OCI-LY1 (cell line): Measurements from ENCODE around the gene FAM222B.

Source experiments
- H2AFZ ChIP-seq: fragments of 200-600 bp; sonication (generic), shearing (Covaris generic); 2 replicates; pipeline ENCODE4 v1.6.0; 2014; ENCODE audit warnings: antibody characterized with exemption, mild to moderate bottlenecking, low read length
- H3F3A ChIP-seq: fragments of 200-600 bp; sonication (generic), shearing (Covaris generic); 2 replicates; pipeline ENCODE4 v1.6.0; 2014; ENCODE audit warnings: mild to moderate bottlenecking, antibody characterized with exemption, low read length, moderate library complexity; ENCODE audit not compliant: insufficient read depth
- H3K27ac ChIP-seq: fragments of 200-600 bp; sonication (generic); 2 replicates; pipeline ENCODE4 v1.5.1; 2014; ENCODE audit warnings: low read length, mixed run types, mild to moderate bottlenecking, low read depth; ENCODE audit not compliant: poor library complexity, severe bottlenecking
- H3K27me3 ChIP-seq: fragments of 200-600 bp; sonication (generic); 2 replicates; pipeline ENCODE4 v1.6.0; 2014; ENCODE audit warnings: antibody characterized with exemption, mild to moderate bottlenecking, low read length, moderate library complexity; ENCODE audit not compliant: insufficient read depth
- H3K36me3 ChIP-seq: fragments of 200-600 bp; sonication (generic); 2 replicates; pipeline ENCODE4 v1.6.1; 2014; ENCODE audit warnings: mild to moderate bottlenecking, antibody characterized with exemption, low read length, moderate library complexity, mixed read lengths; ENCODE audit not compliant: insufficient read depth
- H3K4me1 ChIP-seq: fragments of 200-600 bp; sonication (generic); 2 replicates; pipeline ENCODE4 v1.5.1; 2014; ENCODE audit warnings: mild to moderate bottlenecking, low read length, moderate library complexity; ENCODE audit not compliant: insufficient read depth, severe bottlenecking
- H3K4me2 ChIP-seq: fragments of 200-600 bp; sonication (generic), shearing (Covaris generic); 2 replicates; pipeline ENCODE4 v1.6.1; 2014; ENCODE audit warnings: low read length
- H3K4me3 ChIP-seq: fragments of 200-600 bp; sonication (generic); 2 replicates; pipeline ENCODE4 v1.5.1; 2014; ENCODE audit warnings: low read length, low read depth, mild to moderate bottlenecking, mixed read lengths; ENCODE audit not compliant: poor library complexity, severe bottlenecking
- H3K79me2 ChIP-seq: fragments of 200-600 bp; shearing (Covaris generic); 2 replicates; pipeline ENCODE4 v1.6.1; 2016; ENCODE audit warnings: mixed run types, low read length, mixed read lengths; ENCODE audit not compliant: insufficient read depth
- H3K9ac ChIP-seq: fragments of 200-600 bp; sonication (generic), shearing (Covaris generic); 2 replicates; pipeline ENCODE4 v1.6.1; 2014; ENCODE audit warnings: mild to moderate bottlenecking, low read length, mixed read lengths
- H3K9me2 ChIP-seq: fragments of 200-600 bp; sonication (generic), shearing (Covaris generic); 2 replicates; pipeline ENCODE4 v1.6.1; 2014; ENCODE audit warnings: low read depth, mild to moderate bottlenecking, low read length, mixed read lengths
- H3K9me3 ChIP-seq: fragments of 200-600 bp; shearing (Covaris generic); 2 replicates; pipeline ENCODE4 v1.6.1; 2014; ENCODE audit warnings: low read length, mixed read lengths
- H4K20me1 ChIP-seq: fragments of 200-600 bp; sonication (generic), shearing (Covaris generic); 2 replicates; pipeline ENCODE4 v1.6.0; 2016; ENCODE audit warnings: mild to moderate bottlenecking, low read length; ENCODE audit not compliant: insufficient read depth
- EZH2 ChIP-seq: fragments of 200-600 bp; sonication (generic), shearing (Covaris generic); IDR thresholded peaks from 2 replicates; pipeline ENCODE4 v1.8.0; 2017; ENCODE audit warnings: borderline replicate concordance, mixed run types, mild to moderate bottlenecking, antibody characterized with exemption, low read length, moderate library complexity, mixed read lengths
- TF ChIP-seq, protein P1 (sequence below): fragments of 200-600 bp; sonication (generic), shearing (Covaris generic); IDR thresholded peaks from 2 replicates; pipeline ENCODE4 v1.5.1; 2017; ENCODE audit warnings: mild to moderate bottlenecking, antibody characterized with exemption, low read length, moderate library complexity, mixed read lengths

The FAM222B gene

GRCh38 chr17:28818819-28819221 is 23.8 kb downstream of the FAM222B start:
- H3K4me3 ChIP-seq, result no peak overlapping the region
- peaks cover 10% of the 10 kb centered on the region for H3K4me1 ChIP-seq
- H4K20me1 ChIP-seq, result no peaks in the 10 kb centered on the region
- TF ChIP-seq, protein P1, sequence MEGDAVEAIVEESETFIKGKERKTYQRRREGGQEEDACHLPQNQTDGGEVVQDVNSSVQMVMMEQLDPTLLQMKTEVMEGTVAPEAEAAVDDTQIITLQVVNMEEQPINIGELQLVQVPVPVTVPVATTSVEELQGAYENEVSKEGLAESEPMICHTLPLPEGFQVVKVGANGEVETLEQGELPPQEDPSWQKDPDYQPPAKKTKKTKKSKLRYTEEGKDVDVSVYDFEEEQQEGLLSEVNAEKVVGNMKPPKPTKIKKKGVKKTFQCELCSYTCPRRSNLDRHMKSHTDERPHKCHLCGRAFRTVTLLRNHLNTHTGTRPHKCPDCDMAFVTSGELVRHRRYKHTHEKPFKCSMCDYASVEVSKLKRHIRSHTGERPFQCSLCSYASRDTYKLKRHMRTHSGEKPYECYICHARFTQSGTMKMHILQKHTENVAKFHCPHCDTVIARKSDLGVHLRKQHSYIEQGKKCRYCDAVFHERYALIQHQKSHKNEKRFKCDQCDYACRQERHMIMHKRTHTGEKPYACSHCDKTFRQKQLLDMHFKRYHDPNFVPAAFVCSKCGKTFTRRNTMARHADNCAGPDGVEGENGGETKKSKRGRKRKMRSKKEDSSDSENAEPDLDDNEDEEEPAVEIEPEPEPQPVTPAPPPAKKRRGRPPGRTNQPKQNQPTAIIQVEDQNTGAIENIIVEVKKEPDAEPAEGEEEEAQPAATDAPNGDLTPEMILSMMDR, result no peak
- TF ChIP-seq EZH2, result no peak
- H3K9me3 ChIP-seq, result no peaks in the 10 kb centered on the region
- no peaks in the 10 kb centered on the region for H3K9me2 ChIP-seq
- no peak overlapping the region for H3K4me2 ChIP-seq
- H3K27ac ChIP-seq, result no peak overlapping the region
- no peaks in the 10 kb centered on the region for H3K36me3 ChIP-seq
- H3K9ac ChIP-seq, result no peak overlapping the region
- H2AFZ ChIP-seq, result no peak overlapping the region
- no peaks in the 10 kb centered on the region for H3F3A ChIP-seq
- H3K79me2 ChIP-seq, result peaks cover 56% of the 10 kb centered on the region
- H3K27me3 ChIP-seq, result no peaks in the 10 kb centered on the region

DNA sequence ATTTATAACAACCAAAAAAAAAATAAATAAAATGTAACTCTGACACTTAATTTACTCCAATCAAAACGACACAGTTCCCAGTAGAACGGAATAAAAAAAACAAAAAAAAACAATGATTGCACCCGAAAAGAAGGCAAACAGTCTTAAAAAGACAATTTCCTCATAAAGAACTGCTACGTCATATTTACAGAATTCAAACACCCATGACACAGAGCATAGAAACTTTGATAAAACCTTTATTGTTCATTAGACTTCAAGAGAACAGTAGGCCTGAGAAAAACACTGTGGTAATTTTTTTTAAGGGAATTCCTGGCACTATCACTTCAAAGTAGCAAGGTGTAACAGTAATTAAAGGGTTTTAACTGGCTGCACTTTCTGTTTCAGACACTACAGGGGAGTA is 26.1 kb downstream of the FAM222B start:
- H3K79me2 ChIP-seq, result peaks cover 60% of the 10 kb centered on the region
- no peak overlapping the region for H3K27ac ChIP-seq
- no peak for TF ChIP-seq EZH2
- TF ChIP-seq, protein P1, result no peak
- no peaks in the 10 kb centered on the region for H3K9me2 ChIP-seq
- H3K4me2 ChIP-seq, result no peak overlapping the region
- H3K27me3 ChIP-seq, result no peaks in the 10 kb centered on the region
- H2AFZ ChIP-seq, result no peak overlapping the region
- no peak overlapping the region for H3K4me3 ChIP-seq
- no peaks in the 10 kb centered on the region for H4K20me1 ChIP-seq
- H3K36me3 ChIP-seq, result no peaks in the 10 kb centered on the region
- H3K9ac ChIP-seq, result no peak overlapping the region
- H3K9me3 ChIP-seq, result no peaks in the 10 kb centered on the region
- no peaks in the 10 kb centered on the region for H3F3A ChIP-seq
- peaks cover 17% of the 10 kb centered on the region for H3K4me1 ChIP-seq

GRCh38 chr17:28812748-28813377 is 29.7 kb downstream of the FAM222B start:
- Histone ChIP-seq H3K9me2 (no peaks in the 10 kb centered on the region), H3K9ac (peak overlapping the region; percentile 67), H3K4me3 (peak overlapping the region; percentile 83), H2AFZ (no peak overlapping the region), H3K4me2 (peak overlapping the region; percentile 98), H3K4me1 (peaks cover 44% of the 10 kb centered on the region), H3K36me3 (no peaks in the 10 kb centered on the region), H3F3A (no peaks in the 10 kb centered on the region), H4K20me1 (no peaks in the 10 kb centered on the region), H3K79me2 (peaks cover 68% of the 10 kb centered on the region), H3K27ac (peak overlapping the region; percentile 73), H3K9me3 (no peaks in the 10 kb centered on the region), H3K27me3 (no peaks in the 10 kb centered on the region)
- TF ChIP-seq, protein P1, result no peak
- TF ChIP-seq EZH2, result no peak
